Raji (cell line): Measurements from ENCODE around the gene NELFB.

Source experiments
- POLR2A ChIP-seq: IDR thresholded peaks from 2 replicates; pipeline ENCODE4 v1.6.1; 2011; ENCODE audit warnings: low read depth, low read length, control low read depth; ENCODE audit not compliant: insufficient read depth

NELFB gene

DNA sequence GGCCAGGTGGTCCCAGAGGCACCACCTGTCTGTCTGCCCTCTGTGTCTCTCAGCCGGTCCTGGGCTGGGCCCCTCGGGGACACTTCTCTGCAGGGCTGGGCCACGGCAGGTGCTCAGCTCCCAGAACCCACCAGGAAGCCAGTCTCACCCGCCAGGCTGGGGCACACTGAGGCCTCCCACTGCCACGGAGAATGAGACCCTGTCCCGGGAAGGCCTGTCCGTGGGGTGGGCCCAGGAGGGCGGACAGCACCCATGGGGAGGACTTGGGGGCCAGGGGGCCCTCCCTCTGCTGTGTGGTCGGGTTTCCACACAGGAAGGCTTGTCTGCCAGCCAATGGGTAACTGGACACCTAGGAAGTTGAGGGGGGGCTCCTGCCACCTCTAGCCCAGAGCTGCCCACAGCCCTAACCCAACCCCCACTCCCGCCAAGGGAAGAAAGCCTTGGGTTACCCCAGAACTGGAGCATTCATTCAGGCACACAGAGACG, 18.1 kb upstream of the NELFB start:
- peak; percentile 19; the same call in 1 of the 2 replicates for TF ChIP-seq POLR2A

DNA sequence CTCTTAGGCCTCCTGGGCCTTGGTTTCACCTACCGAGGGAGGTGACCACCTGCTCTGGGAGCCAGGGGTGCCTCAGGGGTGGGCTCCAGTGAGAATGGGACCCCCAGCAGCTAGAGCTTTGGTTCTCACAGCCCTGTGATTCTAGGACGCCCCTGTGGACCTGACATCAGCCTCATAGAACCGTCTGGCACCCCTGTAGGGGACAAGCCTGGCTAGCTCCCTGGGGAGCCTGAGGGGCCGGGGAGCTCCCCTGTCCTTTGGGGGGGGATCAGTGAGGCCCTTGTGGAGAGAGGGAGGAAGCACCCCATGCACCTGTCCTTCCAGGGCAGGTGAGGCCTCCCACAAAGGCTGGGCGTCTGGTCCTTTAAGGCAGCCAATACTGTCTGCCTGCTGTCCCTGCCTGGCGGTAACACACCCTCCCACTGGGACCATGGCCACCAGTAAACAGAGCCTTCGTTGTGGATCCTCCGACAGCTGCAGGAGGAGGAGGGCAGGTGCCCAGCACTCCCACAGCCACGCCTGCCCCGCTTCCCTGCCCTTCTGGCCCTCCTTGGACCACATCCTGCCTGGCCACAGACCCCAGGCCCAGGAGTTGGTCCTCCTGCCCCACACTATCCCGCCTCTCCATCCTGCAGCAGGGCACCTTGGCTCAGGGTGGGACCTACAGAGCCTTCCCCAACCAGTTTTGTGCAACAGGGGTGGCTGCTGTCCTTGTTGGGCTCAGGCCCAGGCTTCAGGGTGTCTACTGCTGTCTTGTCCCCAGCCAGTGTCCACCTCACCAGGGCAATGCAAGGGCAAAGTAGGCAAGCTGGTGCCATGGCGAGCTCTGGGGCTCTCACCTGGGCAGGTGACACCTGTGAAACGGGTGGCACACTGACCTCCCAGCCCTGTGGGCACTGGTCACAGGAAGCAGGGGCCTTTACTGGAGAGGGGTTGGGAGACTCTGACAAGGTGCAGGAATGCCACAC, 17.1 kb upstream of the NELFB start:
- no peak for TF ChIP-seq POLR2A

- TF ChIP-seq POLR2A: peak; percentile 50; the same call in 1 of the 2 replicates
These were observed 14.7 kb upstream of the NELFB start for GRCh38 chr9:137240318-137240840.

GRCh38 chr9:137240841-137241489, 14.2 kb upstream of the NELFB start, which contains the start of gene TUBB4B:
TUBB4B (plus strand) TSS chr9:137241287; CDS start chr9:137241361, 74 bp downstream.
- peak; percentile 98 for TF ChIP-seq POLR2A

DNA sequence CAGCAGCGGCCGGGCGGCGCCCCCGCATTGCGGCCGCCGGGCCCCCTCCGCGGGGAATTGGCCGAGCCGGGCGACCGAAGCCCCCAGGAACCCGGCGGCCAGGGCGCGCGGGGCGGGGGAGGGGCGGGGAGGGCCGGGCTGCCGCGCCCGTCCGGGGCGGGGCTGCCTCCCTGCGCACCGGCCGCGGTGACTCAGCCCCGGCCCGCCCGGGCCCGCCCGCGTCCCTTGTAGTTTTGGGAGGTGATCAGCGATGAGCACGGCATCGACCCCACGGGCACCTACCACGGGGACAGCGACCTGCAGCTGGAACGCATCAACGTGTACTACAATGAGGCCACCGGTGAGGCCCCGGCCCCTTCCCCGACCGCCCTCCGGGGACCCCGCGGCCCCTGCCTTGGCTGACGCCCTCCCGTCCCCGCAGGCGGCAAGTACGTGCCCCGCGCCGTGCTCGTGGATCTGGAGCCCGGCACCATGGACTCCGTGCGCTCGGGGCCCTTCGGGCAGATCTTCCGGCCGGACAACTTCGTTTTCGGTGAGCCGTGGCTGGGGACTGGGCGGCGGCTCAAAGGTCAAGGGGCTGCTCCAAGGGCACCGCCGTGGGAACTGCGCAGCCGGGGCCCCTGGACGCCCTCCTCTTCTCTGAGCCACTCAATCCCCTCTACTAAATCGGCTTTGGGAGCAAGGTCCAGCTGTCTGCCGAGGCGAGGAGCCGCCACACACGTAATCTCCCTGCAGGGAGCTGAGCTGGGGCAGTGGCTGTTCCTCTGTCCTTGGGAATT, 13.4 kb upstream of the NELFB start:
- no peak for TF ChIP-seq POLR2A

DNA sequence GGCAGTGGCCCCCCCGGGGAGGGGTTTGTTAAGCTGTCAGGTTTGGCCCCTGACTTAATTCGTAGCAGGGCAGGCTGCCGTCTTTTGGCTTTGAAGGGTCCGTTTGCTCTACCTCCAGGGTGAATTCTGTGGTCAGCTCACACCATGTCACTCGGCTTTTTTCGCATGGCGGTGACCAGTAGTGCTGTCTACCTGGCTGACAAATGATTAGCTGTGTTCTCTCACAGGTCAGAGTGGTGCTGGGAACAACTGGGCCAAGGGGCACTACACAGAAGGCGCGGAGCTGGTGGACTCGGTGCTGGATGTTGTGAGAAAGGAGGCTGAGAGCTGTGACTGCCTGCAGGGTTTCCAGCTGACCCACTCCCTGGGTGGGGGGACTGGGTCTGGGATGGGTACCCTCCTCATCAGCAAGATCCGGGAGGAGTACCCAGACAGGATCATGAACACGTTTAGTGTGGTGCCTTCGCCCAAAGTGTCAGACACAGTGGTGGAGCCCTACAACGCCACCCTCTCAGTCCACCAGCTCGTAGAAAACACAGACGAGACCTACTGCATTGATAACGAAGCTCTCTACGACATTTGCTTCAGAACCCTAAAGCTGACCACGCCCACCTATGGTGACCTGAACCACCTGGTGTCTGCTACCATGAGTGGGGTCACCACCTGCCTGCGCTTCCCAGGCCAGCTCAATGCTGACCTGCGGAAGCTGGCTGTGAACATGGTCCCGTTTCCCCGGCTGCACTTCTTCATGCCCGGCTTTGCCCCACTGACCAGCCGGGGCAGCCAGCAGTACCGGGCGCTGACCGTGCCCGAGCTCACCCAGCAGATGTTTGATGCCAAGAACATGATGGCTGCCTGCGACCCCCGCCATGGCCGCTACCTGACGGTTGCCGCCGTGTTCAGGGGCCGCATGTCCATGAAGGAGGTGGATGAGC, 12.6 kb upstream of the NELFB start:
- TF ChIP-seq POLR2A: no peak

DNA sequence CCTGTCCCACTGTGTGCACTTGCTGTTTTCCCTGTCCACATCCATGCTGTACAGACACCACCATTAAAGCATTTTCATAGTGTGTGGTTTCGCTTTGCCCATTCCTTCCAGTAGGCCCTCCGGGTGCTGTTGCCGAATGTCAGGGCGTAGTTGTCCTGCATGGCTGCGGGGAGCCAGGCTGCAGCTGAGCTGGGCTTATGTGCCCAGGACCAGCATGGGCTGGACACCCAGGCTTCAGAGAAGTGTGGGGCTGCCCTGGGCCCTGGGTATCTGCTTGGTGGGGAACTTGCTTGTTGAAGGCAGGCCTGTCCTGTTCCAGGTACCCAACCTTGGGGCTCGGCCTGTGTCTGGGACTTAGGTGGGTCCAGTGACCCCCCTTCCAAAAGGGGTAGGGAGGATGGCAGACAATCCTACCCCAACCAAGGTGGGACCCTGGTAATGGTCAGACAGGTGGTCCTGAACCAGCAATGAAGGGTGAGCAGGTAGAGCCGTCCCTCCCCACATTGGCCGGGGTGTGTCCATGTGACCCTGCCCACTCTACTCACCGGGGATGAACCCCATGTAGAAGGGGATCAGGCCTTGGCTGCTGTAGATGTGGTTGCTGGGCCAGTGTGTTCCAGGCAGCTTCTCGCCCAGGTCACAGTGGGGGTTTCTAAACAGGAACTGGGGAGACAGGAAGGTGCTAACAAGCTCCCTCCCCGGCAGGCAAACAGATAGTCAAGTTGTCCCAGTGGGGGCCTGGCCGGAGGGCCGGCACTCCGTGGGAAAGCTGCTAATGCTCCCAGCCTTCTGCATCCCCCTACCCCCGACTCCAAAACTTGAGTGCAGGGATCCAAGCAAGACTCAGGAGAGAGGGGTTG, 11.3 kb upstream of the NELFB start:
- TF ChIP-seq POLR2A: peak; percentile 67

- 0 out of 2 replicates have a peak, but pooled peaks have one; percentile 9 for TF ChIP-seq POLR2A
These were observed 10.4 kb upstream of the NELFB start for GRCh38 chr9:137244486-137245449.

GRCh38 chr9:137245450-137246421, 9.4 kb upstream of the NELFB start:
- TF ChIP-seq POLR2A: no peak

- TF ChIP-seq POLR2A: no peak
These were observed 7.8 kb upstream of the NELFB start for GRCh38 chr9:137247135-137247915.
